K562 (cell line): Measurements from ENCODE around the gene ZNF513. TPM values are rescaled to one million over a fixed set of nuclear protein-coding genes. Genes with fewer than 3 reads are reported as not detected.

Experiments
- CCNT2 ChIP-seq: IDR thresholded peaks from 2 replicates; pipeline ENCODE4 v1.6.1; 2011; ENCODE audit warnings: borderline replicate concordance, low read depth, mild to moderate bottlenecking, moderate library complexity, mixed read lengths, low read length; ENCODE audit not compliant: insufficient read length; ENCODE audit errors: extremely low read depth
- GABPB1 ChIP-seq: sonication (generic); formaldehyde crosslinking; IDR thresholded peaks from 2 replicates; pipeline ENCODE4 v1.8.0; 2022; ENCODE audit warnings: mild to moderate bottlenecking, missing genetic modification reagents
- HCFC1 ChIP-seq: IDR thresholded peaks from 2 replicates; pipeline ENCODE4 v1.6.1; 2012; ENCODE audit warnings: low read depth, low read length, improper control_type of control experiment
- OTX1 ChIP-seq: fragments of 450-650 bp; formaldehyde crosslinking; IDR thresholded peaks from 2 replicates; pipeline ENCODE4 v1.4.0; 2022; ENCODE audit warnings: mild to moderate bottlenecking
- POLR2A ChIP-seq: fragments of 450-650 bp; conservative IDR thresholded peaks from 2 replicates; pipeline ENCODE4 v1.6.1; 2016
- RBBP5 ChIP-seq: fragments of 200-600 bp; sonication (generic); IDR thresholded peaks from 2 replicates; pipeline ENCODE4 v1.6.1; 2012; ENCODE audit warnings: borderline replicate concordance, mild to moderate bottlenecking, low read length, control low read depth, inconsistent platforms; ENCODE audit not compliant: insufficient read depth, poor library complexity, severe bottlenecking
- SIX5 ChIP-seq, 2 experiments: IDR thresholded peaks; 2 replicates each; pipeline ENCODE4 v1.6.1; 2011; ENCODE audit warnings: low read length in 2 of 2, borderline replicate concordance in 1 of 2, low read depth in 1 of 2, mild to moderate bottlenecking in 1 of 2, moderate library complexity in 1 of 2; ENCODE audit not compliant: insufficient read depth in 1 of 2
- SMAD3 ChIP-seq: fragments of 450-650 bp; formaldehyde crosslinking; conservative IDR thresholded peaks from 2 replicates; pipeline ENCODE4 v1.4.0; 2020; ENCODE audit warnings: mild to moderate bottlenecking
- TEAD1 ChIP-seq, 2 experiments: fragments of 450-650 bp in 1 of 2; sonication (generic) in 1 of 2; formaldehyde crosslinking; IDR thresholded peaks; 2 replicates each; pipeline versions ENCODE4 v1.4.0 to v1.8.0; 2020 to 2022; ENCODE audit warnings: mild to moderate bottlenecking in 2 of 2, missing genetic modification reagents in 1 of 2
- TOE1 ChIP-seq, 2 experiments: fragments of 450-650 bp in 1 of 2; sonication (generic) in 1 of 2; formaldehyde crosslinking in 1 of 2; IDR thresholded peaks; 2 replicates each; pipeline versions ENCODE4 v1.7.1 to v1.8.0; 2016 to 2022; ENCODE audit warnings: borderline replicate concordance in 2 of 2, mild to moderate bottlenecking in 2 of 2, antibody characterized with exemption in 1 of 2, inconsistent platforms in 1 of 2, low read depth in 1 of 2, missing genetic modification reagents in 1 of 2, moderate library complexity in 1 of 2
- ZNF274 ChIP-seq: IDR thresholded peaks from 2 replicates; pipeline ENCODE4 v1.6.1; 2011; ENCODE audit warnings: low read depth, mild to moderate bottlenecking, low read length, moderate library complexity, borderline replicate concordance
- ZNF76 ChIP-seq: fragments of 250-450 bp; sonication (Bioruptor Pico); IDR thresholded peaks from 2 replicates; pipeline ENCODE4 v1.4.0; 2020; ENCODE audit warnings: mild to moderate bottlenecking, moderate library complexity, borderline replicate concordance
- polyA plus RNA-seq, 8 experiments: library from polyadenylated mRNA; depleted of rRNA in 4 of 8; stranded (reverse) in 5 of 8; unstranded in 3 of 8; fragments of >200 nt; fragmentation: Nextera tagmentation in 2 of 8; fragmentation: Illumina TruSeq in 1 of 8; extraction: Ambion mirVana in 2 of 8; extraction: Trizol in 1 of 8; gene quantifications; 2 replicates each; pipeline versions ENCODE4 v1.2.1 to v1.2.3, GENCODE V29; 2011 to 2014; ENCODE audit warnings: inconsistent platforms in 1 of 8, missing spikeins in 1 of 8
- total RNA-seq, 7 experiments: library from RNA; depleted of rRNA in 6 of 7; stranded (reverse); fragments of >200 nt in 6 of 7; fragmentation: Illumina TruSeq in 2 of 7; extraction: Trizol in 2 of 7; gene quantifications; 2 replicates each; pipeline versions ENCODE4 v1.2.1 to v1.2.3, GENCODE V29; 2011 to 2021; ENCODE audit warnings: low replicate concordance in 1 of 7
- TF ChIP-seq, protein P1 (sequence below): fragments of 450-650 bp; IDR thresholded peaks from one replicate; pipeline ENCODE4 v1.6.1; 2018; ENCODE audit warnings: mild to moderate bottlenecking, moderate library complexity; ENCODE audit not compliant: partially characterized antibody
- TF ChIP-seq, protein P2 (sequence below): fragments of 250-450 bp; sonication (Bioruptor Pico); IDR thresholded peaks from 2 replicates; pipeline ENCODE4 v1.4.0; 2020
- TF ChIP-seq, protein P3 (sequence below): fragments of 250-450 bp; sonication (Bioruptor Pico); IDR thresholded peaks from 2 replicates; pipeline ENCODE4 v1.8.0; 2022; ENCODE audit warnings: moderate library complexity, mild to moderate bottlenecking, inconsistent platforms
- TF ChIP-seq, protein P4 (sequence below): fragments of 450-650 bp; IDR thresholded peaks from 2 replicates; pipeline ENCODE4 v1.6.1; 2016

Gene ZNF513
- total and polyA plus RNA-seq, 9 of the 15 experiments (the other 6 are each of a cell fraction or from before 2014, with no cell fraction given) = 0.04 to 13.6 (median 4.4) TPM

DNA sequence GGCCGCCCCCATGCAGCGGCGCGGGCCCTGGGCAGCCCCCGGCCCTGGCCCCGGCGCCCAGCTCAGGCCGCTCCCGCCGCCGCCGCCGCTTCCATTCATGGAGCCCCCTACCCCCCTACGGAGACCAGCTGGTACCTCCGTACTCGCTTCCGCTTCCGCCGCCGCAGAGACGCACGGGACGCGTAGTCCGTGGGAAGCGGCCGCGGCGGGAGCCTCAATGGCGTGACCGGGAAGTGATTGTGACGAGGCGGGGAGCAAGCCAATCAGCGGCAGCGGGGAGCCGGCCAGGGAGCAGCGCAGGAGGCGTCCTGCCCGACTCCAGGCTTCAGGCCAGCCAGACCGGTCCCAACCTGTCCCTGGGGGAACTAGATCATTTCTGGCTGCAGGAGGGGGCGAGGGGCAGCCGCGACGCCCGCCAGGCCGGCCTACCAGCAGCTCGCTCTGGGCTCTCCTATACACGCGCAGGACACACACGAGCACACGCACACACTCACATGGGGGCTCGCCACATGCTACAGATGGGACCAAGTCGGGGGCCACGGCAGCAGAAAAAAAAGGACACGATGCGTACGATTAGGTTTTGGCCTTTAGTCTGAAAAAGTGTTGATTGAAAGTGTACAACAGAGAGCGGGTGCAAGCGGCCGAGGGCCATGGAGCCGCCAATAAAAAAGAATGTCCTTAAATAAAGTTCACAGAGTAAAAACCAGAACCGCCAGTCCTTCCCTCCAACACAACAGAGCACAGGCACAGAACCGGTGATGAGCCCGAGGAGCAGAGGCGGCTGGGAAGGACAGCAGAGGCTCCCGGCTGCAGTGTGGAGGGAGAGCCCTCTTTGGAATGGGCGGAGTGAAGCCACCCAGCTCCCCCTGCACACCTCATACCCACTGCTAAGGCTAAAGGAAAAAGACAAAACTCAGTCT, at the start of gene ZNF513 (continued):
- TF ChIP-seq, protein P1, sequence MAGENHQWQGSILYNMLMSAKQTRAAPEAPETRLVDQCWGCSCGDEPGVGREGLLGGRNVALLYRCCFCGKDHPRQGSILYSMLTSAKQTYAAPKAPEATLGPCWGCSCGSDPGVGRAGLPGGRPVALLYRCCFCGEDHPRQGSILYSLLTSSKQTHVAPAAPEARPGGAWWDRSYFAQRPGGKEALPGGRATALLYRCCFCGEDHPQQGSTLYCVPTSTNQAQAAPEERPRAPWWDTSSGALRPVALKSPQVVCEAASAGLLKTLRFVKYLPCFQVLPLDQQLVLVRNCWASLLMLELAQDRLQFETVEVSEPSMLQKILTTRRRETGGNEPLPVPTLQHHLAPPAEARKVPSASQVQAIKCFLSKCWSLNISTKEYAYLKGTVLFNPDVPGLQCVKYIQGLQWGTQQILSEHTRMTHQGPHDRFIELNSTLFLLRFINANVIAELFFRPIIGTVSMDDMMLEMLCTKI = no peak
- peak; percentile 38; the same call in 1 of the 2 replicates for TF ChIP-seq TOE1 (IDR thresholded peaks at IDR 0.05; ENCODE audit: borderline replicate concordance)
- TF ChIP-seq TOE1 (CRISPR knock-in tag; IDR thresholded peaks at IDR 0.05; ENCODE audit: borderline replicate concordance, low read depth) = no peak
- TF ChIP-seq RBBP5 = peak; percentile 51
- peak; percentile 77 for TF ChIP-seq CCNT2
- peak; percentile 53 to 85; a peak in 3 of 4 replicates for TF ChIP-seq SIX5 (IDR thresholded peaks at IDR 0.05; ENCODE audit: borderline replicate concordance in 1 of 2, insufficient read depth in 1 of 2, low read depth in 1 of 2, low read length in 2 of 2)
- peak; percentile 95 for TF ChIP-seq GABPB1 (CRISPR knock-in tag)
- peak; percentile 82 for TF ChIP-seq OTX1 (CRISPR knock-in tag)
- TF ChIP-seq ZNF274 = no peak
- 0 out of 4 replicates have a peak, but pooled peaks of 1 of the 2 experiments have one; percentile 19 for TF ChIP-seq TEAD1 (CRISPR knock-in tag; IDR thresholded peaks at IDR 0.05)
- TF ChIP-seq HCFC1 = peak; percentile 94
- no peak; the same call in 1 of the 2 replicates for TF ChIP-seq SMAD3 (CRISPR knock-in tag)
- TF ChIP-seq, protein P2, sequence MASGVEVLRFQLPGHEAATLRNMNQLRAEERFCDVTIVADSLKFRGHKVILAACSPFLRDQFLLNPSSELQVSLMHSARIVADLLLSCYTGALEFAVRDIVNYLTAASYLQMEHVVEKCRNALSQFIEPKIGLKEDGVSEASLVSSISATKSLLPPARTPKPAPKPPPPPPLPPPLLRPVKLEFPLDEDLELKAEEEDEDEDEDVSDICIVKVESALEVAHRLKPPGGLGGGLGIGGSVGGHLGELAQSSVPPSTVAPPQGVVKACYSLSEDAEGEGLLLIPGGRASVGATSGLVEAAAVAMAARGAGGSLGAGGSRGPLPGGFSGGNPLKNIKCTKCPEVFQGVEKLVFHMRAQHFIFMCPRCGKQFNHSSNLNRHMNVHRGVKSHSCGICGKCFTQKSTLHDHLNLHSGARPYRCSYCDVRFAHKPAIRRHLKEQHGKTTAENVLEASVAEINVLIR (CRISPR knock-in tag) = peak; percentile 66; the same call in 1 of the 2 replicates
- TF ChIP-seq, protein P3, sequence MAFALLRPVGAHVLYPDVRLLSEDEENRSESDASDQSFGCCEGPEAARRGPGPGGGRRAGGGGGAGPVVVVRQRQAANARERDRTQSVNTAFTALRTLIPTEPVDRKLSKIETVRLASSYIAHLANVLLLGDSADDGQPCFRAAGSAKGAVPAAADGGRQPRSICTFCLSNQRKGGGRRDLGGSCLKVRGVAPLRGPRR = peak; percentile 43; the same call in 1 of the 2 replicates
- TF ChIP-seq, protein P4, sequence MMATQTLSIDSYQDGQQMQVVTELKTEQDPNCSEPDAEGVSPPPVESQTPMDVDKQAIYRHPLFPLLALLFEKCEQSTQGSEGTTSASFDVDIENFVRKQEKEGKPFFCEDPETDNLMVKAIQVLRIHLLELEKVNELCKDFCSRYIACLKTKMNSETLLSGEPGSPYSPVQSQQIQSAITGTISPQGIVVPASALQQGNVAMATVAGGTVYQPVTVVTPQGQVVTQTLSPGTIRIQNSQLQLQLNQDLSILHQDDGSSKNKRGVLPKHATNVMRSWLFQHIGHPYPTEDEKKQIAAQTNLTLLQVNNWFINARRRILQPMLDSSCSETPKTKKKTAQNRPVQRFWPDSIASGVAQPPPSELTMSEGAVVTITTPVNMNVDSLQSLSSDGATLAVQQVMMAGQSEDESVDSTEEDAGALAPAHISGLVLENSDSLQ = peak; percentile 67
- peak; percentile 90 for TF ChIP-seq POLR2A
- 0 out of 2 replicates have a peak, but pooled peaks have one; percentile 55 for TF ChIP-seq ZNF76 (CRISPR knock-in tag)
